Adipocyte (in vitro differentiated cells): ENCODE data around the gene H2BK1.

ENCODE experiments used
- DNase-seq: peaks from one replicate; pipeline ENCODE4 v3.0.0-alpha.2; 2015; ENCODE audit warnings: low read depth
- H3K27me3 ChIP-seq: replicated peaks from 2 replicates; pipeline ENCODE4 v1.7.0; 2013; ENCODE audit warnings: mild to moderate bottlenecking, low read length, moderate library complexity; ENCODE audit not compliant: control insufficient read depth, insufficient read depth
- H3K36me3 ChIP-seq: 2 replicates; pipeline ENCODE4 v1.7.0; 2013; ENCODE audit warnings: low read length, mild to moderate bottlenecking, moderate library complexity; ENCODE audit not compliant: control insufficient read depth, insufficient read depth, severe bottlenecking
- H3K4me1 ChIP-seq: 2 replicates; pipeline ENCODE4 v1.7.0; 2013; ENCODE audit warnings: mild to moderate bottlenecking, low read length, moderate library complexity; ENCODE audit not compliant: control insufficient read depth, insufficient read depth
- H3K4me3 ChIP-seq: 2 replicates; pipeline ENCODE4 v1.7.0; 2013; ENCODE audit warnings: mild to moderate bottlenecking, low read length, moderate library complexity
- H3K9ac ChIP-seq: 2 replicates; pipeline ENCODE4 v1.7.0; 2013; ENCODE audit warnings: mild to moderate bottlenecking, low read length, moderate library complexity
- H3K9me3 ChIP-seq: 2 replicates; pipeline ENCODE4 v1.7.0; 2013; ENCODE audit warnings: mild to moderate bottlenecking, low read length, moderate library complexity; ENCODE audit not compliant: control insufficient read depth

H2BK1 gene

DNA sequence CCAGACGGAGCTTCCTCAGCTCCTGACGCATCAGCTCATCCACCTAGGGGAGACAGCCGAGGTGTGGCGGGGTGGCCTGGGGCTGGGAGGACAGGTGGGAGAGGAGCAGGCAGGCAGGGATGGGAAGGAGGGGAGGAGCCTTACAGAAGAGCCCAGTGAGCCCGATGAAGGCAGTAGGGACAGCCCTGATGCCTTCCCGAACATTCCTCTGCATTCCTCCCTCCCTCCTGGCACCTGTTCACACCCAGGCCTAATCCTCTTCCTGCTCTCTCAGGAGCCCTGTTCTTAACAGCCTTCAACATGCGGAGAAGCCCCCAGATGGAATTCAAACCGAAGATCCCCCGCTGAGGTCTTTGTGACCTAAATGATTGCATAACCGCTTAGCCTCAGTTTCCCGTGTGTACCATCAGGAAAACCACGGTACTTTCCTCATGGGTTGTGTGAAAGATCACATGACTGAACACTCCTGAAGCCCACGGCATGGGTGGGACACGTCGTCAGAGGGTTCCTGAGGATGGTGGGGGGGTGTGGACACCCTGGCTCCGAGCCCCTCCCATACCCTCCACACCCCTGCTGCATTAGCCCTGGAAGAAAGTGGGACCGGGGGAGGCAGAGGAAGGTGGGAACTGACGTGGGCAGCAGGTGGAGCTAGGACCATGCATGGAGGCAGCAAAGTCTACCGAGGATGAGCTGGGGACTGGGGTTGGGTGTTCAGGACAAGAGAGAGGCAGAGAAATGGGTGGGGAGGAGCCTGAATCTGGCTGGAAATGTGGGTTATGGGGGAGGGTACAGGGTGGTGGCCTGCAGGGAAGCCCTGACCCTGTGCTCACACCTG lies 14.5 kb downstream of the H2BK1 start:
- H3K9ac ChIP-seq, result no peak overlapping the region
- H3K36me3 ChIP-seq, result no peaks in the 10 kb centered on the region
- H3K9me3 ChIP-seq, result no peaks in the 10 kb centered on the region
- peaks cover 69% of the 10 kb centered on the region for H3K27me3 ChIP-seq
- DNase-seq, result no peak
- H3K4me3 ChIP-seq, result no peak overlapping the region
- peaks cover 8% of the 10 kb centered on the region for H3K4me1 ChIP-seq

GRCh38 chr7:151194188-151194587 lies 16.1 kb downstream of the H2BK1 start:
- Histone ChIP-seq H3K36me3 (no peaks in the 10 kb centered on the region), H3K9me3 (peaks cover under 1% of the 10 kb centered on the region), H3K27me3 (peaks cover 82% of the 10 kb centered on the region), H3K4me3 (no peak overlapping the region), H3K9ac (no peak overlapping the region), H3K4me1 (no peaks in the 10 kb centered on the region)
- DNase-seq, result no peak

- H3K27me3 ChIP-seq, result peaks cover 81% of the 10 kb centered on the region
- no peak overlapping the region for H3K9ac ChIP-seq
- DNase-seq, result no peak
- no peaks in the 10 kb centered on the region for H3K36me3 ChIP-seq
- no peak overlapping the region for H3K4me3 ChIP-seq
- H3K4me1 ChIP-seq, result no peaks in the 10 kb centered on the region
- peaks cover 6% of the 10 kb centered on the region for H3K9me3 ChIP-seq
Measured at GRCh38 chr7:151193203-151193978, 16.9 kb downstream of the H2BK1 start.

GRCh38 chr7:151192002-151192539 lies 18.2 kb downstream of the H2BK1 start:
- H3K9me3 ChIP-seq, result peaks cover 6% of the 10 kb centered on the region
- no peak overlapping the region for H3K9ac ChIP-seq
- H3K27me3 ChIP-seq, result peaks cover 77% of the 10 kb centered on the region
- no peaks in the 10 kb centered on the region for H3K36me3 ChIP-seq
- no peaks in the 10 kb centered on the region for H3K4me1 ChIP-seq
- no peak for DNase-seq
- H3K4me3 ChIP-seq, result no peak overlapping the region

GRCh38 chr7:151191544-151191943 lies 18.7 kb downstream of the H2BK1 start:
- H3K4me1 ChIP-seq, result no peaks in the 10 kb centered on the region
- peaks cover 77% of the 10 kb centered on the region for H3K27me3 ChIP-seq
- H3K36me3 ChIP-seq, result no peaks in the 10 kb centered on the region
- no peak overlapping the region for H3K9ac ChIP-seq
- no peak for DNase-seq
- H3K4me3 ChIP-seq, result no peak overlapping the region
- H3K9me3 ChIP-seq, result peaks cover 6% of the 10 kb centered on the region

DNA sequence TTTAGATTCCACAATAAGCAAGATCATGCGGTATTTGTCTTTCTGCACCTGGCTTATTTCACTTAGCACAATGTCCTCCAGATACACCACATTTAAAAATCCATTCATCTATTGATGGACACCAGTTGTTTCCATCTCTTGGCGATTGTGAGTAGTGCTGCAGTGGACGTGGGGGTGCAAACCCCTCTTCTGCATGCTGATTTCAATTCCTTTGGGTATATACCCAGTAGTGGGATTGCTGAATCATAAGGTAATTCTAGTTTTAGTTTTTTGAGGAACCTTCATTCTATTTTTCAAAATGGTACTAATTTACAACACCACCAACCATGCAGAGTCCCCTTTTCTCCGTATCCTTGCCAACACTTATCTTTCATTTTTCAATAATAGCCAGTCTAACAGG lies 21.2 kb downstream of the H2BK1 start:
- H3K4me3 ChIP-seq, result no peak overlapping the region
- no peaks in the 10 kb centered on the region for H3K36me3 ChIP-seq
- no peak overlapping the region for H3K9ac ChIP-seq
- no peaks in the 10 kb centered on the region for H3K4me1 ChIP-seq
- DNase-seq, result no peak
- H3K27me3 ChIP-seq, result peaks cover 70% of the 10 kb centered on the region
- peaks cover 6% of the 10 kb centered on the region for H3K9me3 ChIP-seq

DNA sequence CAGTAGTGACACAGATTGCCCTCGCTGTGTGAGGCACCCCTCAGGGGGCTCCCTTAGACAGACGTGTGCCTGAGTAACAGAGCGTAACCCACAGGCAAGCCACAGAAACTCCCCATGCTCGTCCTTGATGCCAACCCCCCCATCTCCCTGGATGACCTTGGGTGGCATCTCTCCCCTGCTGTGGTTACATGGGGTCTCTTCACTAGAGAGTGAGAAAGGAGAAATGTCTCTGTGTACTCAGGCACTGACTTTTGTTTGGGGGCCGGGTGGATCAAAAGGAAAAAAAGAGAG lies 22.1 kb downstream of the H2BK1 start:
- Histone ChIP-seq H3K4me1 (no peaks in the 10 kb centered on the region), H3K36me3 (no peaks in the 10 kb centered on the region), H3K4me3 (no peak overlapping the region), H3K27me3 (peaks cover 66% of the 10 kb centered on the region), H3K9me3 (peaks cover 6% of the 10 kb centered on the region), H3K9ac (no peak overlapping the region)
- no peak for DNase-seq

DNA sequence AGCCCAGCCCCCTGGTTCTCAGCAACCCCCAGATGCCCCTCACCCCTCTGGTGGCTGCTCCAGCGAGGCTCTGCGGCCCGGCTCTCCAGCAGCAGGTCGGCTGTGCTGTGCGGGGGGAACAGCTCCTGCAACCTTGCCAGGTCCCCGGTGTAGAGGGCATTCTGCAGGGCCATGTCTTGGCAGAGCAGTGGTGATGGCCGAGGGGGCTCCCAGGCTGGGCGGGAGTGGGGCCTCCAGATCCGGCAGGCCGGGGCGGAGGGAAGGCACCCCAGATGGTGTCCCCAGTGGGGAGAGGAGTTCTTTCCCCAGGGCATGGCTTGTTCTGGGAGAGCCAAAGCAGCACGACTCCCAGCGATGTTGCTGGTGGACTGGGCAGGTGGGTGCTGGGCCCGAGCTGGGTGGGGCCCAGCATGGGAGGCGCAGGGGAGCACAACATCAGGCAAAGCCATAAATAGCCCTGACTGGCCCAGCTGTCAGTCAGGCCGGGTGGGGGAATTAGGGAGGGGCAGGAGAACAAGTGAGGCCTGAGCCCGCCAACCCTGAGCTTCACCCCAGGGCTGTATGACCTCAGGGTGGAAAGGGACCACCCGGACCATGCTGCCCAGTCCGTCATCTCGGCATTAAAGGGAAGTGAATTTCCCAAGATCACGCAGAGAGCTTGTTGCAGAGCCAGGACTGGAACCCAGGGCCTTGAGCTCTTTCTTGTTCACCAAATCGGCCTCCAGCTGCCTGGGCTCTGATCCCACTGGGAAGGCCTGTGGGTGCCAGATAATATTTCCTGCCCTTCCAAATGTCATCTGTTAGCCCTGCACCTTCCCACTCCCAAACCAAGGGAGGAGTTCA lies 22.7 kb downstream of the H2BK1 start:
- no peaks in the 10 kb centered on the region for H3K36me3 ChIP-seq
- H3K27me3 ChIP-seq, result peaks cover 66% of the 10 kb centered on the region
- H3K4me3 ChIP-seq, result no peak overlapping the region
- H3K9me3 ChIP-seq, result peaks cover 6% of the 10 kb centered on the region
- no peak for DNase-seq
- H3K4me1 ChIP-seq, result no peaks in the 10 kb centered on the region
- H3K9ac ChIP-seq, result no peak overlapping the region

- H3K4me1 ChIP-seq, result no peaks in the 10 kb centered on the region
- H3K36me3 ChIP-seq, result no peaks in the 10 kb centered on the region
- H3K27me3 ChIP-seq, result peaks cover 66% of the 10 kb centered on the region
- DNase-seq, result no peak
- H3K9ac ChIP-seq, result no peak within 1 kb of the TSS
- no peak within 1 kb of the TSS for H3K4me3 ChIP-seq
- H3K9me3 ChIP-seq, result peaks cover 6% of the 10 kb centered on the region
Measured at GRCh38 chr7:151186640-151187408, 23.5 kb downstream of the H2BK1 start, which contains the start of gene ASB10. TSS of gene ASB10 (minus strand) at chr7:151187250. CDS start at chr7:151187130, 120 bp downstream.

DNA sequence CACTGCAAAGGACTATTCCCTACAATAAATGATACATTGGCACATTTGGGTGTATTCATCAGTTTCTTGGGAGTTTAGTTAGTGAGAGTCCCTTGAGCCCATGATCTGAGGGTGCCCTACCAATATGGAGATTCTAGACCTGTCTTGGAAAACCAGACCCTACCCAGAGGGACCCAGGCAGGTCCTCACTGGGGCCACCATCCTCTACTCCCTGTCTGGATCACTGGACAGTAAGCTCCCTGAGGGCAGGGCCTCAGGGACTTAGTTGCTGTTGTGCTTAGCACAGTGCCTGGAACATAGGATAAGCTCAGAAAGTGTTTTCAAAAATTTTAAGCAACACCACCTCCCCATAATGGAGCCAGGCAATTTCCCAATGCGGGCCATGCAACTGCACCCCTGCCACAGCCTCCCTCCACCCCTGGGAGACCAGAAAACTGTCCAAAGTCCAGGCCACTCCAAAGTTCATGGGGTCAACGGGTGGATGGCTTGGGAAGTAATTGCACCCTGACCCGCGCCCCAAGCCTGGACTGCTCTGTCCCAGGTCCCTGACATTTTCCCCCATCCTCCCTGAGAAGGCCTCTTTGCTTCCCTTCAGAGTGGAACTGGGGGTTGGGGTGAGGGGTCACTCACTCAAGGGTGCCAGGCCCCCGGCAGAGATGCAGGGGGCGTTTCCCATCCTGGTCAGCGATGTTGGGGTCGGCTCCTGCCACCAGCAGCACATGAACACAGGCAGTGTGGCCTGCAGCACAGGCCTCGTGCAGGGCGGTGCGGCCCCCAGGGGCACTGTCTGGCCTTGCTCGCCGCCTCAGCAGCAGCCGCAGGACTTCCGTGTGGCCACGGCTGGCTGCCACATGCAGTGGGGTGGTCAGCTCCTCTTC lies 24.3 kb downstream of the H2BK1 start:
- Histone ChIP-seq H3K36me3 (no peaks in the 10 kb centered on the region), H3K27me3 (peaks cover 66% of the 10 kb centered on the region), H3K9ac (no peak overlapping the region), H3K9me3 (peaks cover 6% of the 10 kb centered on the region), H3K4me3 (no peak overlapping the region), H3K4me1 (no peaks in the 10 kb centered on the region)
- no peak for DNase-seq
